Measurements from ENCODE around the gene DNAJC4.

The DNAJC4 gene

DNA sequence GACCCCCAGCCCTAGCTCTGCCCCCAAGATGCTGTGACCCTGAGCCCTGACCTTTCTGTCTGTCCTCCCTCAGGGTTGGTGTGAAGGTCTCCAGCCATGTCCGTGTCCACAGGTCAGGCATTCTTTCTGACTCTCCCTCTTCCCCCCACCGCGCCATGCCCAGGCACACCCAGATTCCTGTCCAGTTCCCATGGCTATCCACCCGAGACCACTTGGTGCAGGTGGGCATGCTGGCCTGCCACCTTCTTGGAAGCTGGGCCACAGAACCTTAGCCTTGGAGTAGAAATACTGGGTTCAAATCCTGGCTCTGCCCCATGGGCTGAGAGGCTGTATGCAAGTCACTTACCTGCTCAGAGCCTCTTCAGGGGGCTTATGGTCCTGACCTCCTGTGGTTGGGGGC lies 18.7 kb downstream of the DNAJC4 start:
- TF ChIP-seq FOXM1 (IDR thresholded peaks at IDR 0.05; ENCODE audit: borderline replicate concordance, low read depth) = no peak
- TF ChIP-seq, protein P1, sequence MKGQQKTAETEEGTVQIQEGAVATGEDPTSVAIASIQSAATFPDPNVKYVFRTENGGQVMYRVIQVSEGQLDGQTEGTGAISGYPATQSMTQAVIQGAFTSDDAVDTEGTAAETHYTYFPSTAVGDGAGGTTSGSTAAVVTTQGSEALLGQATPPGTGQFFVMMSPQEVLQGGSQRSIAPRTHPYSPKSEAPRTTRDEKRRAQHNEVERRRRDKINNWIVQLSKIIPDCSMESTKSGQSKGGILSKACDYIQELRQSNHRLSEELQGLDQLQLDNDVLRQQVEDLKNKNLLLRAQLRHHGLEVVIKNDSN (IDR thresholded peaks at IDR 0.05) = no peak
- TF ChIP-seq CEBPB (IDR thresholded peaks at IDR 0.05) = no peak
- no peak for TF ChIP-seq EGR1 (IDR thresholded peaks at IDR 0.05)
- no peak for TF ChIP-seq ZBTB7A (IDR thresholded peaks at IDR 0.05; ENCODE audit: low read depth)
- no peak for TF ChIP-seq TEAD4 (IDR thresholded peaks at IDR 0.05)
- no peak for TF ChIP-seq TAF1 (IDR thresholded peaks at IDR 0.05; ENCODE audit: low read depth)
- TF ChIP-seq YY1 (IDR thresholded peaks at IDR 0.05; ENCODE audit: low read depth) = no peak
- TF ChIP-seq, protein P2, sequence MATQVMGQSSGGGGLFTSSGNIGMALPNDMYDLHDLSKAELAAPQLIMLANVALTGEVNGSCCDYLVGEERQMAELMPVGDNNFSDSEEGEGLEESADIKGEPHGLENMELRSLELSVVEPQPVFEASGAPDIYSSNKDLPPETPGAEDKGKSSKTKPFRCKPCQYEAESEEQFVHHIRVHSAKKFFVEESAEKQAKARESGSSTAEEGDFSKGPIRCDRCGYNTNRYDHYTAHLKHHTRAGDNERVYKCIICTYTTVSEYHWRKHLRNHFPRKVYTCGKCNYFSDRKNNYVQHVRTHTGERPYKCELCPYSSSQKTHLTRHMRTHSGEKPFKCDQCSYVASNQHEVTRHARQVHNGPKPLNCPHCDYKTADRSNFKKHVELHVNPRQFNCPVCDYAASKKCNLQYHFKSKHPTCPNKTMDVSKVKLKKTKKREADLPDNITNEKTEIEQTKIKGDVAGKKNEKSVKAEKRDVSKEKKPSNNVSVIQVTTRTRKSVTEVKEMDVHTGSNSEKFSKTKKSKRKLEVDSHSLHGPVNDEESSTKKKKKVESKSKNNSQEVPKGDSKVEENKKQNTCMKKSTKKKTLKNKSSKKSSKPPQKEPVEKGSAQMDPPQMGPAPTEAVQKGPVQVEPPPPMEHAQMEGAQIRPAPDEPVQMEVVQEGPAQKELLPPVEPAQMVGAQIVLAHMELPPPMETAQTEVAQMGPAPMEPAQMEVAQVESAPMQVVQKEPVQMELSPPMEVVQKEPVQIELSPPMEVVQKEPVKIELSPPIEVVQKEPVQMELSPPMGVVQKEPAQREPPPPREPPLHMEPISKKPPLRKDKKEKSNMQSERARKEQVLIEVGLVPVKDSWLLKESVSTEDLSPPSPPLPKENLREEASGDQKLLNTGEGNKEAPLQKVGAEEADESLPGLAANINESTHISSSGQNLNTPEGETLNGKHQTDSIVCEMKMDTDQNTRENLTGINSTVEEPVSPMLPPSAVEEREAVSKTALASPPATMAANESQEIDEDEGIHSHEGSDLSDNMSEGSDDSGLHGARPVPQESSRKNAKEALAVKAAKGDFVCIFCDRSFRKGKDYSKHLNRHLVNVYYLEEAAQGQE (IDR thresholded peaks at IDR 0.05; ENCODE audit: low read depth) = no peak
- no peak for TF ChIP-seq EP300 (IDR thresholded peaks at IDR 0.05; ENCODE audit: borderline replicate concordance)
- no peak for TF ChIP-seq RAD21 (IDR thresholded peaks at IDR 0.05; ENCODE audit: low read depth)
- no peak for TF ChIP-seq NFIC (IDR thresholded peaks at IDR 0.05)
- TF ChIP-seq CREB1 (IDR thresholded peaks at IDR 0.05; ENCODE audit: low read depth) = no peak
- TF ChIP-seq MAX (IDR thresholded peaks at IDR 0.05) = no peak
- no peak for TF ChIP-seq TCF12 (IDR thresholded peaks at IDR 0.05; ENCODE audit: low read depth)

DNA sequence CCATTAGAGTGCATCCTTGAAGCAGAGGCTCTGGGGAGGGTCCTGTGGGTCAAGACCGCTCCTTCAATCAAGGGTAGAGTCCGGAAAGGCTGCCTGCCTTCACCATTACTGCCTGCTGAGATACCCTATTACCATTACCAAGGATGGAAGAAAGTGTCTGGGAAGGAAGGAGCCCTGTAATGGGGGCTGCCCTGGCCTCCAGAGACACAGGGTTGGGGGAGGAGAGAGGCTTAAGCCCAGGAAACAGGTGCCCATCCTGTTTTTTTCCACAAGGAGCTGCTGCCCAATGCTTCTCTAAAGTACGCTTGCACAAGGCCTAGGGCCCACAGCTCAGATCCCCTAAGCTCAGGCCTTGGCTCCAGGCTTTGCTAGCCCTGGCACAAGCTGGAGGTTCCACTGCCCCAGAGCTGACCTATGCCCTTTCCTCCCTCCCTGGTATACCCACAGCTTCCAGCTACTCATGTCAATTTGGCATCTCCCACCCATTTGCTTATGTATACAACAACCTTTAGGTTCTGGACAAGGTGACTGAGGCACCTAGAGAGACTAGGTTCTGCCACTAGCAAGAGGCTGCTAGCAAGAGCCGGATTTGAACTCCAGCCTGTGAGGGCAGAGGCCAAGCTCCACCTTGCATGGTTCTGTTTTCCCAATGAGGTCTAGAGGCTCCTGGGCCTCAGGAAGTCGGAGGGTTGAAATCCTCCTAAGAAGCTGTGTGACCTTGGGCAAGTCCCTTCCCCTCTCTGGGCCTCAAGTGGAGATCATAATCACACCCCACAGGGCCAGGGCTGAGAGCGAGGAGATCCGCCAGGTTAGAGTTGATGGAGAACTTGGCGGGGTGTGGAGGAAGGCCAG lies 19.4 kb downstream of the DNAJC4 start:
- TF ChIP-seq CEBPB (IDR thresholded peaks at IDR 0.05) (no peak), MAX (IDR thresholded peaks at IDR 0.05) (no peak), YY1 (IDR thresholded peaks at IDR 0.05; ENCODE audit: low read depth) (no peak), RAD21 (IDR thresholded peaks at IDR 0.05; ENCODE audit: low read depth) (no peak), TCF12 (IDR thresholded peaks at IDR 0.05; ENCODE audit: low read depth) (no peak), EP300 (IDR thresholded peaks at IDR 0.05; ENCODE audit: borderline replicate concordance) (no peak), TEAD4 (IDR thresholded peaks at IDR 0.05) (no peak), TAF1 (IDR thresholded peaks at IDR 0.05; ENCODE audit: low read depth) (no peak), FOXM1 (IDR thresholded peaks at IDR 0.05; ENCODE audit: borderline replicate concordance, low read depth) (no peak), CREB1 (IDR thresholded peaks at IDR 0.05; ENCODE audit: low read depth) (no peak), EGR1 (IDR thresholded peaks at IDR 0.05) (no peak), NFIC (IDR thresholded peaks at IDR 0.05) (no peak)
- TF ChIP-seq, protein P2 (IDR thresholded peaks at IDR 0.05; ENCODE audit: low read depth) = no peak

DNA sequence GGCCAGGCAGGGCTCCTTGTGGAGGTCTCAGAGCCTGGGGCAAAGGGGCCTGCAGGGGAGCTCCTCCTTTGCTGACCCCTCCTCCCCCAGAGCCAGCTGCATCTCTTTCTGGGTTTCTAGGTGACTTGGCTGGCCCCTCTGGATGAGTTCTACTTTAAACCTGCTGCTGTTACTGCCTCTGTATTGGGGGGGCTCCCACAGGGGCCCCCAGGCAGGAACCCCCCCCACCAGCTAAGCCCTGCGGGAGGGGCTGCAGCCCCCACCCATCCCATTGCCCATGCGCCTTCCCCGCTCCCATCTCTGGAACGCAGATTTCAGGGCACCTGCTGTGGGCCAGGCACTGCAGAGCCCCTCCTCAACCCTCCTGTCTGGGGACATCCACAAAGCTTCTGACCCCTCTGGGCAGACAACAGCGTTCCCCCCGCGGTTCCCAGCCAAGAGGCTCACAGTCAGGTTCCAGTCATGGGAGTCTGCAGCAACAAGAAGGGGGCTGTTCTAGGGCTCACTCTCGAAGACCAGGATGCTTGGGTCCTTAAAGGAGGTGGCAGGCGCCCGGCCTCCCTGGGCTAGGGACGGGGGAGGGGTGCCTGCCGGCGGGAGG lies 20.2 kb downstream of the DNAJC4 start:
- TF ChIP-seq YY1 (IDR thresholded peaks at IDR 0.05; ENCODE audit: low read depth) = no peak
- TF ChIP-seq EP300 (IDR thresholded peaks at IDR 0.05; ENCODE audit: borderline replicate concordance) = no peak
- no peak for TF ChIP-seq TCF12 (IDR thresholded peaks at IDR 0.05; ENCODE audit: low read depth)
- TF ChIP-seq FOXM1 (IDR thresholded peaks at IDR 0.05; ENCODE audit: borderline replicate concordance, low read depth) = no peak
- TF ChIP-seq, protein P1 (IDR thresholded peaks at IDR 0.05) = no peak
- no peak for TF ChIP-seq EGR1 (IDR thresholded peaks at IDR 0.05)
- TF ChIP-seq TEAD4 (IDR thresholded peaks at IDR 0.05) = no peak
- TF ChIP-seq ZBTB7A (IDR thresholded peaks at IDR 0.05; ENCODE audit: low read depth) = no peak
- TF ChIP-seq, protein P2 (IDR thresholded peaks at IDR 0.05; ENCODE audit: low read depth) = no peak
- no peak for TF ChIP-seq CEBPB (IDR thresholded peaks at IDR 0.05)
- TF ChIP-seq TAF1 (IDR thresholded peaks at IDR 0.05; ENCODE audit: low read depth) = no peak
- TF ChIP-seq NFIC (IDR thresholded peaks at IDR 0.05) = no peak
- TF ChIP-seq CREB1 (IDR thresholded peaks at IDR 0.05; ENCODE audit: low read depth) = no peak

Data from Ishikawa (cell line).